GM18499 (cell line): Measurements from ENCODE around the gene ADRB1.

Experiments
- ATAC-seq: cut with Tn5 transposase; IDR thresholded peaks from one replicate; pipeline ENCODE4 v1.9.1; 2021; ENCODE audit warnings: moderate number of reproducible peaks; ENCODE audit not compliant: insufficient read depth, unreplicated experiment

ADRB1 gene

DNA sequence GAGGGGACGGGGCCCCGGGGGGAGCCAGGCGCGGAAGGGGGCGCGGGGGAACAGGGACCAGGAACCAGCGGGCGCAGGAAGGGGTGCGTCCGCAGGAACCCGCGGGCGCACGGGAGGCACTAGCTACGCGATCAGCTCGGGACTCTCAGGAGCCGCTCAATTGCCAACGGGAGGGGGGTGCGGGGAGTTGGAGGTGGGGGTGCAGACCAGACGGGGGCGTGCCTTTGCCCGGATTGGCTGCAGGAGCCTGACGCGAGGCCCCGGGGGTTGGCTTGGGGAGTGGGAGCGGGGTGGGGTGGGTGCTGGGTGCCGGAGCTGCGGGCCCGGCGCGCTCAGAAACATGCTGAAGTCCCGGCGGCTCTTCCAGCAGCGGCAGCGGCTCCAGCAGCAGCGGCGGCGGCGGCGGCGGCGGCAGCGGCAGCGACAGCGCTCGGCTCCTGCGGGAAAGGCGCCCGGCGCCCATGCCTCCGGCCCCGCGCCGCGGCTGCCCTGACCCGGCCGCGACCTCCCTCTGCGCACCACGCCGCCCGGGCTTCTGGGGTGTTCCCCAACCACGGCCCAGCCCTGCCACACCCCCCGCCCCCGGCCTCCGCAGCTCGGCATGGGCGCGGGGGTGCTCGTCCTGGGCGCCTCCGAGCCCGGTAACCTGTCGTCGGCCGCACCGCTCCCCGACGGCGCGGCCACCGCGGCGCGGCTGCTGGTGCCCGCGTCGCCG, at the start of gene ADRB1:
TSS of gene ADRB1 (plus strand) at position 335 of the 715 bp plus-strand sequence. CDS start at position 602, 267 bp downstream.
- ATAC-seq, result no peak

- ATAC-seq, result no peak
Measured at GRCh38 chr10:113995201-113995600, 48.5 kb upstream of the ADRB1 start.

GRCh38 chr10:113997428-113997827, 46.2 kb upstream of the ADRB1 start:
- ATAC-seq, result no peak

GRCh38 chr10:113999531-113999930, 44.1 kb upstream of the ADRB1 start:
- no peak for ATAC-seq

DNA sequence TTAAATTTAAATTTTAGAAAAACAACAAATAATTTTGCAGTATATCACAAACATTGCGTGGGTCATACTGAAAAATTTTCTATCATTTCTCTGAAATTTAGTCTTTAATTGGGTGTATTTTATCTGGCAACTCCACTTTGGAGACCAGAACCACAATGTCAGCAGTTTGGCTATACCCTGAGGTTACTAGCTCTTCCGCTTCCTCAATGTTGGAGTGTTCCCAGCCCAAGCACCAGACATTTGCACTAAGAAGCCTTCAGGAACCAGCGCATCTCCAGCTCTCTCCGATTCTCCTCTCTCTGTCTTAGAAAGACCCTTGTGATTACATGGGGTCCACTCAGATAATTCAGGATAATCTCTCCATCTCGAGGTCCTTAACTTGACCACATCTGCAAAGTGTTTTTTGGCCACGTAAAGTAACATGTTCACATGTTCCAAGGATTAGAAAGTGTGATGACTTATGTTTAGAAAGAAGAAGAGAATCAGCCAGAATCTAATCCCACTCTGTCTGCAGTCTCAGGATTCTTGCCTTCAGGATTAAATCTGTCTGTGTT, 43.1 kb upstream of the ADRB1 start:
- ATAC-seq, result no peak

DNA sequence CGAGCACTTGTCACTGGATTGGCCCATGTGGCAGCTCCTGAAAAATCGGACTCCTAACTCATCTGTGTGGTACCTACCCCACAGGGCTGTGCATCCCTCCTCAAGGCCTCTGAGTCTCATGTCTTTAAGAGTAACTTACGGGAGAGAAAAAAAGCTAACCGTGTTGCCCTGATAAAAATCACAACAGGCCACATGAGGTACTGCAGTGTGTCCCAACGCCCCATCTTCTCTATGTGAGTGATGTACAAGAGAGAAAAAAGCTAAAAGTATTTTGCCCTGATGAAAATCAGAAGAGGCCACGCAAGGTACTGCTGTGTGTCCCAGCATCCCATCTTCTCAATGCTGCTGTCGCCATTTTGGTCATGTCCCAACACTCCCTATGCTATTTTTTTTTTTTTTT, 41.2 kb upstream of the ADRB1 start:
- ATAC-seq, result no peak

DNA sequence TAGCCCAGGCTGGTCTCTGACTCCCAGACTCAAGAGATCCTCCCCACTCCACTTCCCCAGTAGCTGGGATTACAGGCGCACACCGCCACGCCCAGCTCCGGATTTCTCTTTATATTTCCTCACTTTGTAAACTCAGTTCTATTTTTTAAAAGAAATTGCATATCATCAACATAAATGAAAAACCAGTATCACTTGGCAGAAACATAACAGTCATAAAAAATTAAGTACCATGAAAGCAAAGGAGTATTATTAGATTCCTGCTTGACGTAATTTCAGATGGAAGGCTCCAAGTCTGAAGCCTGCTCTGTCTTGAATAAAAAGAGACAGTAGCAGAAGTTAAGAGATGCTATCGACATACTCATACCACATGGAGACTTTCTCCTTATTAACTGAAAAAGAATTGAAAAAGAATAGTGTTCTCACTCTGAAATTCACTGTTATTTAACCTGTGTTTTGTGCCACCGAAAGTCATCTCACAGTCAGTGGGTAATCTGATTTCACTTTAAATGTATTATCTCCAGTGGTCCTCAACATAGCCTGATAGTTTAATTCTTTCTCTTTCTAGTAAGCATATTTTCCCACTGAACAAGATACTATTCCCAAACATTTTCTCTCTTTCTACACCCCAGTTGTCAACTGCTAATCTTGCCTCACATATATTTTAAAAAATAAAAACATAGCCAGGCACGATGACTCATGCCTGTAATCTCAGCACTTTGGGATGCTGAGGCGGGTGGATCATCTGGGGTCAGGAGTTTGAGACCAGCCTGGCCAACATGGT, 40.3 kb upstream of the ADRB1 start:
- ATAC-seq, result no peak

DNA sequence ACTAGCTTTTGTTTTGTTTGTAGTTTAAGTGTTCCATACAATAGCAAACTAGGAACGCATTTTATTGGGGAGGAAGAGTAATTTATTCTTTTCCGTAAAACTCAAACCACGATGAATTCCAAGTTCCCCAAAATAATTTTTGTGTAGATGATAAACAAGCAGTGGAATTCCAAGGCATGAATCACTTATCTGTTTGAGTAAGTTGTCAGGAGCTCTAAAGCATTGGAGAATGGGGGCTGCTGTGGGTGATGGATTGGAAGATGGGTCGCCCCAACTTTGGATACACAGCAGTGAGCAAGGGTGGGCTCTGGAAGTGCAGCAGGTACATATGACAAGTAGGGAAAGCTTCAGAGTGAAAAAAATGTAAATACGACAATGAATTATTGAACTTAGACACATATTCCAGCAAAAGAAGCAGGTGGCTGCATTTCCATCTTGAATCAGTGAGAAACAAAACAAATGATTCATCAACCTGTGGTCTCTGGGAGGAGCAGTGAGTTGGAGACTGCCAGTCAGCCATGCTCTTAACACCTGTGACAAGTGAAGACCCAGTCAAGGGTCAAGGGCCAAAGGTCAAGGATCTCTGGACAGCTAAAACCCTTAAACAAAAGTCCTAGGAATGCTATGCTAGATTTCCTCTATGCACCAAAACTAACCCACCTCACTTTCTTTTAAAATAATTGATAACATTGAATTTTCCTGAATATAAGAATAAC, 34.2 kb upstream of the ADRB1 start:
- no peak for ATAC-seq

DNA sequence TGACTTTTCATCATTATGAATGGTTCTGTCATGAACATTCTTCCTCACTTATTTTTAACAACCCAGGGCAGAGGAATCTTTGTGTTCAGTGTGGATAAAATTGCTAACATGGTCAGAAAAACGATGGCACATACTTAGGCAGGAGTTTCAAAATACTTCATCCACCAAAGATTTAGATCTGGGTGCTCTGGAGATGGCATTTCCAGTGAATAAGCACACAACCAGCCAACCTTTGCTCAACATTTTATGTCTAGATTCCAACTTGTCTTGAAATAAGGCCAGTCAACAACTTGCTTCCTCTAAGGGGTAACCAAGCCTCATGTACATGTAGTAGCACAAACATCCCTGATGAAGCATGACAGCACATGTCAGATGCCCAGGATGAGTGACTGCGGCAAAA, 33.4 kb upstream of the ADRB1 start:
- ATAC-seq, result no peak

DNA sequence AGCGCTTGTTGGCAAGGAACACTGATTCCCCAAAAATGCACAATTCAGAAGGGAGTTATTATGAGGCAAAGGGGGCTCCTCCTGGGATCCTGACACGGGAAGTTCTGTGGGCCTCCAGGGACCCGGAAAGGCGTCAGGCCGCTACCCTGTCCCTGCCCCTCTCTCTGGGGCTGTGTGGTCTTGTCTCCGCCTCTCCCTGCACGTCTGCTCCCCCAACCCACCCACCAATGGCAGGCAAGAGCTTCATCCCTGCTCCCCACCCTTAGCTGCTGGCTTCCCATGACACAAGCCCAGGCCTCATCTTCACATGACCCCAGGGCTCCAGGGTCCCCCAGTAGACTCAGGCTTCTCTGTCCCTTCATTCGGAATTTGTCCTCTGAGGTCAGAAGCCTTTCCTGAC, 31.0 kb upstream of the ADRB1 start:
- ATAC-seq, result no peak

- ATAC-seq, result no peak
Measured at GRCh38 chr10:114015708-114016107, 28.0 kb upstream of the ADRB1 start.

DNA sequence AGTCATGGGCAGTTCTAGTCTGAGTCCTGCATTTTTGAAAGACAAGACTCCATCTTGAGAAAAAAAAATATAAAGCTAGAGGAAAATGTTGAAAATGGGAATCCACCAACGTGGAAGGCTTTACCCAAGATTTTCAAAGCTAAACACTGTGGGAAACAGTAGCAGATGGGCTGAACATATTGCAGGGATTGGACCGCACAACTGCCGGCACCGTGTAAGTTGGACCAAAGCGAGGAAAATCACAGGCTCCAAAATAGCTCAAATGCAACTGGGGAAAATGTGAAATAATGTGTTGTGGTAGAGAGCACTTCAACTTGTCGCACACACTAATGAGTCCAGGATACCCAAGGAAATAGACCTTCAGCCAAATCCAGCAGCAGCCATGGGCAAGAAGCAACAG, 26.4 kb upstream of the ADRB1 start:
- ATAC-seq, result no peak

DNA sequence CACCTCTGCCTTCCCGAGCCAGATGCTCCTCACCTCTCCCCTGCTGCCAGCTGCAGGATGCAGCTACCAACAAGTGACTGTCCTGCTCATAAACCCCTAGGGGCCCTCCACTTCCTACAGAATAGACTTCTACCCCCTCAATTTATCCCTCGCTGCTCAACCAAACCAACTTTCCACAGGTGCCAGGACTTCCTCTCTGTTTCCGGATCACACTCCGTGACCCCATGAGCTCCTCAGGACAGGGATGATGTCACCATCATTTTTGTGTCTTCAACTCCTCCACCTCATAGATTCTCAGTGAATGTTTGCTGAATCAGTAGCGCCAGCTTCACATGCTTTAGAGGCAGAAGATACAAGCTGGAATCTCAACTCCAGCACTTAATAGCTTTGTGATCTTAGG, 25.8 kb upstream of the ADRB1 start:
- ATAC-seq, result no peak

GRCh38 chr10:114019226-114019625, 24.4 kb upstream of the ADRB1 start:
- ATAC-seq, result no peak

DNA sequence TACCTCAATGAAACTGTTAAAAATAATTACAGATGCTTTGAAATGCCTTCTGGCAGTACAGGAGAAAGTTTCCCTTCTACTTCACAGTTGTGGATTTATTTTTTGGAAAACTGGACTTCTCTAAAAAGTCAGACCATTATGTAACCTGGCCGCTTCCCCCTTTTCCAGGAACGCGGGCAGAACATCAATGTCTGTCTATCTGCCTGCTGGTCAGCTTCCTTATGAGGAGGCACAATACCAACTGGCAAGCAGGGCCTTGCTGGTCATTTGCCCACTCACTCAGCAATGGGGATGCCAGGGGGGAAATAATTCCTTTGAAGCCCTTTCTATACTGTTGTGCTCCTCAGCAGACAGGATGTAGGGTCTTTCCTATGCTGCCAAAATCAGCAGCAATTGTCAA, 22.5 kb upstream of the ADRB1 start:
- ATAC-seq, result no peak

DNA sequence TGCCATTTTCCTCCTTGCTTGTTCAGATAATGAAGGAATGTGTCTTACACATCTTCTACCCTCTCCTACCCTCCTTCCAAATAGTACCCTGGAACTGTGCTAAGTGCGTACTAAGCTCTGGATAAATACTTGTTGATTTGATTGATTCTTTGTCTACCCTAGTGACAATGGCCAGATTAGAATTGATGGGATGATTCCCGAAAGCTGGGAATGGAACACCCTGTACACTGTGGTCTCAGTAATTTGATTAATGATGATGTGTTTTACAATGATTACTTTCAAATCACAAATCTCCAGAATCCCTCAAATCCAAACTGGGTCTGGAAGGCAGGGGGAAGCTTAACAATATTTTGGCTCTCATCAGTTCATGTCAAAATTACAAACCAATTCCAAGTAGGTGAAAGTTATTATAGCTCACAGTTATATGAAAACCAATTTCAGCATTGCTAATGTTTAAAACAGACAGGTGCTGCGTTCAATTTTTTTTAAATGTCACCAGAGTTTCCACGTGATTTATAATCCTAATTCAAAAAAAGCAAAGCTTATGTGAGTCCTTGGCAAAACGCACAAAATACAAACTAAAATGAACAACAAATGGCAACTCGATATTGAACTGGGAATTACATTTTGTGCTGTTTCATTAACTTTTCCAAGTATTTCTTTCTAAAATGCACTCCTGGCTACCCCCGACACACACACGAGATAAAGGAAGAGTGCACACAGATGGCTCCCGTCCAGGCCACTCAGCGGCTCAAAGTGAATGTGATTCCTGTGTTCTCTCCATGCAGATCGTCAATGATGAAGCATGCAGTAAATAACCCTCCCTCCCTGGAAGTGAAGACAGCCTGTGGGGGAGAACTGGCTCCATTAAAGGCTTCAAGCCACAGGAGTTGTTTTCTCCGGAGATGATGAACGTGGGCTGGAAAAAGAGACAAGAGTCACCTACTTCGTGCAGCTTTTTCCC, 21.7 kb upstream of the ADRB1 start:
- no peak for ATAC-seq

DNA sequence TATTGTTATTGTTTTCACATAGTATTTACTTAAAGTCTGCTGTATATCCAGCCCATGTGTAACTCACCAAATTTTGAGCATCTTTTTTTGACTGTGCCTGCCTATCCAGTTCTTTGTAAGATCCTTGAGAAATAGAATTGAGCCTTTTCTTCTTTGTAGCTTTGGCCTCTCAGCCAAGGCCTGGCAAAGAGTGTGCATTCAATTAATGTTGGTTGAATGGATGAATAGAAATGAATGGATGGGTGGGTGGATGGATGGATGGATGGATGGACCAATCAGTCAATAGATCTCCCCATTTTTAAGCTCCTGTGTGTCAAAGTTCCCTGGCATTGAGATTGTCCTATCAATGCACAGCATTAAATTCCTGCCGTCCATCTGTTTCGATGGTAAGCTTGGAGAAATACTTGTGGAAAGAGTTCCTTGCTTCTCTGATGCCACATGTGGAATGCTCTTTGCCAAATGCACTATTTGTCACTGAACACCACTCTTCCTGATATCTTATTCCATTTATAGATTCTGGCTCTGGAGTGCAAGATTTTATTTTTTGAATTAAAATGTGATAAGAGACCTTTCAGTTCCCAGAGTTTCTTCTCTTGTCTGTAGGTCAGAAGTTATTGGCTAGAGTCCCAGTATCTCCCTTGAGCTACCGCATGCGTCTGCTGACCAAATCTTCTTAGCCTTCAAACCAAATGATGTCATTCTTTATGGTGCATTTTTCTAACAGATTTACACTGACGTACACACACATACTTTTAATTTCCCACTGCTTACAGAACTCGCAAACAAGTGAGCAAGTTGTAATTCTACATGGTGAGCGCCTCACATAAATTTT, 20.7 kb upstream of the ADRB1 start:
- no peak for ATAC-seq

DNA sequence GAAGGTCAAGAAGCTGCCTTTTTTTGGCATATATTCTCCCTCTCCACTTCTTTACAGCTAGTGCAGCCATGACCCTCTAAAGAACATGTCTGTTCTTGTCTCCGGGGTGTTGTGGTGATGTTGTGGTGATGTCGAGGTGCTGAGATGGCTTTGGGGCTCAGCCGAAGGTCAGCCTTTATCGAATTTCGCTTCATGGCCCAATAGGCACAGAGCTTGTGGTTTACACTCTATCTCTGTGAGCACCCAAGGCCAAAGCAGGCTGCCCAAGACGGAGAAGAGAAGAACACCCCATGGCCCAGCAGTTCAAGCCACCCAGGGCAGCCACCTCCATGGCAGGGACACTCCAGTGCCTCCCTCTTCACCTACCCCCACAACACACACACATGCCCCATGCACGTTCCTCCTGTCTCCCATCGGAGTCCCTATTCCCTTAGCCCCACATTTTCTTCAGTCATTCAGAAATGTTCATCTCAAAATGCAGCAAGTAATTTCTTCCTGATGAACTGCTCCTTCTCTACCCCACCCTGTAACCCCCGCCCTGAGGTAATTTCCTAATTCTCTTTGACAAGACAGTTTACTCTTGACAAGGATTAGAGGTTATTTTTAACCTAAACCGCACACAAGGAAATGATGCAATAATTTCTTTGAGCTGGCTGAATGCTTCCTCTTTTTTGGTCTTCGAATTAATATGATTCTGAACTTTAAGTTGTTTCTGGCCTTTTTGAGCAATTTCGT, 18.6 kb upstream of the ADRB1 start:
- ATAC-seq, result peak; percentile 49
